Loucy (cell line): Measurements from ENCODE around the gene UBFD1.
"Not testable (repeated sequence)": the region's sequence is repeated elsewhere in the genome, so short reads cannot be mapped to it uniquely, and the experiment has no call there.

Experiments
- H2AFZ ChIP-seq: fragments of 200-600 bp; sonication (generic); 2 replicates; pipeline ENCODE4 v1.6.0; 2016; ENCODE audit warnings: antibody characterized with exemption, mild to moderate bottlenecking, low read length, moderate library complexity
- H3F3A ChIP-seq: fragments of 200-600 bp; 2 replicates; pipeline ENCODE4 v1.6.0; 2016; ENCODE audit warnings: antibody characterized with exemption, low read depth, mild to moderate bottlenecking
- H3K27me3 ChIP-seq: fragments of 200-600 bp; sonication (generic); 2 replicates; pipeline ENCODE4 v1.6.1; 2014; ENCODE audit warnings: low read length, mild to moderate bottlenecking; ENCODE audit not compliant: insufficient read depth, poor library complexity, severe bottlenecking
- H3K36me3 ChIP-seq: fragments of 200-600 bp; sonication (generic); 2 replicates; pipeline ENCODE4 v1.6.1; 2016; ENCODE audit warnings: low read length; ENCODE audit not compliant: insufficient read depth
- H3K4me1 ChIP-seq: fragments of 200-600 bp; sonication (generic); 2 replicates; pipeline ENCODE4 v1.5.1; 2014; ENCODE audit warnings: low read length, mild to moderate bottlenecking; ENCODE audit not compliant: insufficient read depth, poor library complexity, severe bottlenecking
- H3K4me2 ChIP-seq: fragments of 200-600 bp; sonication (generic); 2 replicates; pipeline ENCODE4 v1.6.0; 2014; ENCODE audit warnings: antibody characterized with exemption, low read length, low read depth, mild to moderate bottlenecking; ENCODE audit not compliant: poor library complexity, severe bottlenecking
- H3K4me3 ChIP-seq: fragments of 200-600 bp; sonication (generic); 2 replicates; pipeline ENCODE4 v1.5.1; 2014; ENCODE audit warnings: low read length, mild to moderate bottlenecking, mixed read lengths; ENCODE audit not compliant: poor library complexity, severe bottlenecking
- H3K79me2 ChIP-seq: fragments of 200-600 bp; sonication (generic); 2 replicates; pipeline ENCODE4 v1.6.1; 2014; ENCODE audit warnings: low read length; ENCODE audit not compliant: insufficient read depth
- H3K9ac ChIP-seq: fragments of 200-600 bp; sonication (generic); 2 replicates; pipeline ENCODE4 v1.6.0; 2014; ENCODE audit warnings: mild to moderate bottlenecking, low read depth, low read length, moderate library complexity; ENCODE audit not compliant: poor library complexity, severe bottlenecking
- H3K9me2 ChIP-seq: fragments of 200-600 bp; sonication (generic); replicated peaks from 2 replicates; pipeline ENCODE4 v1.6.1; 2016; ENCODE audit warnings: low read depth, low read length, mixed read lengths
- H3K9me3 ChIP-seq: fragments of 200-600 bp; sonication (generic); 2 replicates; pipeline ENCODE4 v1.6.1; 2014; ENCODE audit warnings: mild to moderate bottlenecking, antibody characterized with exemption, low read length, low read depth; ENCODE audit not compliant: insufficient read depth
- H4K20me1 ChIP-seq: fragments of 200-600 bp; sonication (generic); 2 replicates; pipeline ENCODE4 v1.6.0; 2014; ENCODE audit warnings: antibody characterized with exemption, low read length, mild to moderate bottlenecking; ENCODE audit not compliant: insufficient read depth, poor library complexity, severe bottlenecking
- EZH2phosphoT487 ChIP-seq: fragments of 200-600 bp; IDR thresholded peaks from 2 replicates; pipeline ENCODE4 v1.6.1; 2018; ENCODE audit warnings: antibody characterized with exemption, mild to moderate bottlenecking, moderate library complexity, borderline replicate concordance
- TF ChIP-seq, protein P1 (sequence below): fragments of 200-600 bp; sonication (generic); conservative IDR thresholded peaks from 2 replicates; pipeline ENCODE4 v1.5.1; 2014; ENCODE audit warnings: mild to moderate bottlenecking, antibody characterized with exemption, low read length

The UBFD1 gene

DNA sequence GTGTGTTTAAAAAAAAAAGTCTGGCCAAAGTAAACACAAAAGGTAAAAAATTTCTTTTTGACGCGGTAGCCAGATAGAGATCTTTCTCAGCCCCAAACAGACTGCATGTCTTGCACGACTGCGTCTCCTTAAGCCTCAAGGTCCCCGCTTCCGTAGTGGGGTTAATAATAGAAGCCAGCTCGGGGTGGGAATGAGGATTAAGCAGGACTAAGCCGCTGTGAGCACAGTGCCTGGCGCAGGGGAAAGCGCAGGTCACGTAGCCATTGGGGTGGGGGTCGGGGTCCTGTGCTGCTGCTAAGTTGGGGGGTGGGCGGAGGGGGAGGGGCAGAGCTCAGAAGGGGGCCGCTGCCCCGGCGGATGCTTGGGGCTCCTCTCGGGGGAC, 47.8 kb upstream of the UBFD1 start:
- Histone ChIP-seq H3K4me3 (no peak overlapping the region), H3K9me2 (no peaks in the 10 kb centered on the region), H3K9ac (no peak overlapping the region), H3K4me2 (no peak overlapping the region), H3F3A (0 out of 2 replicates have a peak, but pooled peaks cover 4% of the 10 kb centered on the region), H3K36me3 (no peaks in the 10 kb centered on the region), H3K79me2 (no peaks in the 10 kb centered on the region), H3K27me3 (peaks cover 43% of the 10 kb centered on the region), H4K20me1 (peaks cover 3% of the 10 kb centered on the region), H3K4me1 (peaks cover 8% of the 10 kb centered on the region), H2AFZ (no peak overlapping the region), H3K9me3 (no peaks in the 10 kb centered on the region)
- TF ChIP-seq EZH2phosphoT487: no peak
- TF ChIP-seq, protein P1, sequence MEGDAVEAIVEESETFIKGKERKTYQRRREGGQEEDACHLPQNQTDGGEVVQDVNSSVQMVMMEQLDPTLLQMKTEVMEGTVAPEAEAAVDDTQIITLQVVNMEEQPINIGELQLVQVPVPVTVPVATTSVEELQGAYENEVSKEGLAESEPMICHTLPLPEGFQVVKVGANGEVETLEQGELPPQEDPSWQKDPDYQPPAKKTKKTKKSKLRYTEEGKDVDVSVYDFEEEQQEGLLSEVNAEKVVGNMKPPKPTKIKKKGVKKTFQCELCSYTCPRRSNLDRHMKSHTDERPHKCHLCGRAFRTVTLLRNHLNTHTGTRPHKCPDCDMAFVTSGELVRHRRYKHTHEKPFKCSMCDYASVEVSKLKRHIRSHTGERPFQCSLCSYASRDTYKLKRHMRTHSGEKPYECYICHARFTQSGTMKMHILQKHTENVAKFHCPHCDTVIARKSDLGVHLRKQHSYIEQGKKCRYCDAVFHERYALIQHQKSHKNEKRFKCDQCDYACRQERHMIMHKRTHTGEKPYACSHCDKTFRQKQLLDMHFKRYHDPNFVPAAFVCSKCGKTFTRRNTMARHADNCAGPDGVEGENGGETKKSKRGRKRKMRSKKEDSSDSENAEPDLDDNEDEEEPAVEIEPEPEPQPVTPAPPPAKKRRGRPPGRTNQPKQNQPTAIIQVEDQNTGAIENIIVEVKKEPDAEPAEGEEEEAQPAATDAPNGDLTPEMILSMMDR: no peak

DNA sequence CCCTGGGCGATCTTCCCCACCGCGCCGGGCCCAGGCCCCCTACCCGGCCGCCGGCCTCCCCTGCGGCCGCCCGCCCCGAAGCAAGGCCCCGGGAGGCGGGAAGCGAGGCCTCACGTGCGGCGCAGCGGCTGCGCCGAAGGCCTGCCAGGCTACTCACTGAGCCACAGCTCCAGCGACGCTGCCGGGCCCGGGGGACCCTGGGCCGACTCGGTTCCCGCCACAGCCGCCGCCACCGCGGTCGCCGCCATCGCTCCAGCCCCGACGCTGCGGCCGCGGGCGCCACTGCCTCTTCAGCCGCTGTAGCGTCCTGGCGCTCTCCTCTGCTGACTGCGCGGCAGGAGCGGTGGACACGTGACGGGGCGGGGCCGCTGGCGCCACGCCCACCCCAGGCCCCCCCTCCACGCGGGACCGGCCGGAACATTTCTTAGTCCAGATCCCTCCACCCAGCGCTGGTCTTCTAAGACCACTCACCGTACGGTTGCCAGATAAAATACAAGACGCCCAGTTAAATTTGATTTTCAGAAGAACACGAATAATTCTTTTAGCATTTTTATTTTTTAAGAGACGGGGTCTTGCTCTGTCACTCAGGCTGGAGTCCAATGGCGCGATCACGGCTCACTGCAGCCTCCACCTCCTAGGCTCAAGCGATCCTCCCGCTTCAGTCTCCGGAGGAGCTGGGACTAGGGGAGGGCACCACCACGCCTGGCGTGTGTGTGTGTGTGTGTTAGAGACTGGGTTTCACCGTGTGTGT, 47.2 kb upstream of the UBFD1 start, which contains the start of gene GGA2:
GGA2 (minus strand) TSS at position 331 of the 751 bp plus-strand sequence; CDS start at position 248, 83 bp downstream.
- Histone ChIP-seq H2AFZ (no peak within 1 kb of the TSS), H3K9me3 (no peaks in the 10 kb centered on the region), H4K20me1 (peaks cover 3% of the 10 kb centered on the region), H3K36me3 (no peaks in the 10 kb centered on the region), H3F3A (peaks cover 4% of the 10 kb centered on the region; the same call in 1 of the 2 replicates), H3K9me2 (no peaks in the 10 kb centered on the region), H3K4me3 (no peak within 1 kb of the TSS), H3K79me2 (no peaks in the 10 kb centered on the region), H3K9ac (no peak within 1 kb of the TSS), H3K27me3 (peaks cover 43% of the 10 kb centered on the region), H3K4me2 (no peak within 1 kb of the TSS), H3K4me1 (peaks cover 8% of the 10 kb centered on the region)
- TF ChIP-seq, protein P1: no peak
- TF ChIP-seq EZH2phosphoT487: no peak

DNA sequence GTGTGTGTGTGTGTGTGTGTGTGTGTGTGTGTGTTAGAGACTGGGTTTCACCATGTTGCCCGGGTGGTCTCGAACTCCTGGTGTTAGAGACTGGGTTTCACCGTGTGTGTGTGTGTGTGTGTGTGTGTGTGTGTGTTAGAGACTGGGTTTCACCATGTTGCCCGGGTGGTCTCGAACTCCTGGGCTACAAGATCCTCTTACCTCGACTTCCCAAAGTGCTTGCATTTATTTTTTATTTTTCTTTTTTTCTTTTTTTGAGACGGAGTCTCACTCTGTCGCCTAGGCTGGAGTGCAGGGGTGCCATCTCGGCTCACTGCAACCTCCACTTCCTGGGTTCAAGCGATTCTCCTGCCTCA, 46.6 kb upstream of the UBFD1 start:
- peaks cover 43% of the 10 kb centered on the region for H3K27me3 ChIP-seq
- not testable (repeated sequence) for H3K79me2 ChIP-seq, H2AFZ ChIP-seq, H4K20me1 ChIP-seq, H3F3A ChIP-seq, H3K9me3 ChIP-seq, H3K4me2 ChIP-seq, H3K9ac ChIP-seq, H3K4me3 ChIP-seq, H3K9me2 ChIP-seq, H3K36me3 ChIP-seq, H3K4me1 ChIP-seq

DNA sequence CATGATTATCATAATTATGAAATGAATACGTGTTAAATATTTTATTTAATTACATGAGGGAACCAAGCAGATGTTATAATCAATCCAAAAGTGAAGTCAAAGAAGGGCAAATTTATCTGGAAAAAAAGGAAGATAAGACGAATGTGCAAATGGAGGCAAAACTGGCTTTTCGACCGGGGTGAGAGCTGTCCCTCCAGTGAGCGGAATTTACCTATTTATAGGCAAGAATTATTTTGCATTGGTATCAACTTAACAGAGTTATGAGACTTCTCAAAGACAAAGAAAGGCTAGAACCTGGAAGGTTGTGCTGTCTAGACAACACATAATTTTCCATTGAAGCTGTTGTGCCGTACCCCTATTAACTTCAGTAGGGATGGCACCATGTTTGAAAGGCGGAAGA, 45.8 kb upstream of the UBFD1 start:
- H3K9me2 ChIP-seq: no peaks in the 10 kb centered on the region
- H3K4me3 ChIP-seq: no peak overlapping the region
- H3K9ac ChIP-seq: no peak overlapping the region
- peaks cover 4% of the 10 kb centered on the region; the same call in 1 of the 2 replicates for H3F3A ChIP-seq
- peaks cover 3% of the 10 kb centered on the region for H4K20me1 ChIP-seq
- no peaks in the 10 kb centered on the region for H3K9me3 ChIP-seq
- peaks cover 43% of the 10 kb centered on the region for H3K27me3 ChIP-seq
- H3K79me2 ChIP-seq: no peaks in the 10 kb centered on the region
- no peak overlapping the region for H2AFZ ChIP-seq
- TF ChIP-seq, protein P1: no peak
- no peak for TF ChIP-seq EZH2phosphoT487
- H3K4me1 ChIP-seq: peaks cover 14% of the 10 kb centered on the region
- no peaks in the 10 kb centered on the region for H3K36me3 ChIP-seq
- no peak overlapping the region for H3K4me2 ChIP-seq
